ENCODE measurements around the gene ZNF610. TPM values are rescaled to one million over a fixed set of nuclear protein-coding genes. Genes with fewer than 3 reads are reported as not detected.

ZNF610 gene
- total RNA-seq, 2 experiments from 2014 or later: 1.4 to 2.0 TPM

Other genes with a start within 250 kb of the ZNF610 start
- gene ZNF841, start 240.5 kb upstream of the ZNF610 start, total RNA-seq: 10 to 100 TPM; 22.3 to 30.4 TPM
- gene ZNF616, start 196.3 kb upstream of the ZNF610 start, total RNA-seq: 1 to 10 TPM; 6.8 to 7.8 TPM
- 10 to 100 TPM; 12.6 to 14.6 TPM for gene ZNF836, start 164.6 kb upstream of the ZNF610 start, total RNA-seq
- 100 to 1,000 TPM; 168 to 207 TPM for gene PPP2R1A, start 146.2 kb upstream of the ZNF610 start, total RNA-seq
- 10 to 100 TPM; 20.6 to 25.8 TPM for gene ZNF766, start 66.7 kb upstream of the ZNF610 start, total RNA-seq
- 10 to 100 TPM; 10.6 to 14.3 TPM for gene ZNF480, start 39.1 kb upstream of the ZNF610 start, total RNA-seq
- gene ZNF880, start 33.7 kb downstream of the ZNF610 start, total RNA-seq: 10 to 100 TPM; 11.9 to 18.8 TPM
- gene ZNF528, start 61.6 kb downstream of the ZNF610 start, total RNA-seq: 10 to 100 TPM; 11.7 to 15.0 TPM
- gene ZNF534, start 92.9 kb downstream of the ZNF610 start, total RNA-seq: not detected
- 1 to 10 TPM; 1.8 to 1.9 TPM for gene ZNF578, start 117.3 kb downstream of the ZNF610 start, total RNA-seq
- gene ZNF808, start 191.4 kb downstream of the ZNF610 start, total RNA-seq: 10 to 100 TPM; 33.9 to 45.1 TPM
- gene ZNF701, start 234.0 kb downstream of the ZNF610 start, total RNA-seq: 10 to 100 TPM; 20.4 to 30.6 TPM

Data from activated CD8-positive, alpha-beta memory T cell treated with anti-CD3 and anti-CD28 coated beads, Interleukin-2, amount 10 ng/mL, durations not matched to agents 7 days and 5 days (primary cell).